ENCODE measurements around the gene DLG3.

Gene DLG3

GRCh38 chrX:70429759-70430158 lies 14.9 kb upstream of the DLG3 start:
- DNase-seq (no peak), ATAC-seq (ENCODE audit: insufficient read depth, low read depth) (no peak)
- Histone ChIP-seq H4K20me1 (ENCODE audit: insufficient read depth, low read length) (no peaks in the 10 kb centered on the region), H3K9me3 (ENCODE audit: insufficient read depth, low read length, severe bottlenecking) (no peaks in the 10 kb centered on the region), H3K9ac (ENCODE audit: low read depth, low read length) (no peak overlapping the region), H3K79me2 (ENCODE audit: insufficient read depth, low read length) (no peaks in the 10 kb centered on the region), H3K4me1 (ENCODE audit: insufficient read depth, low read length) (peaks cover 5% of the 10 kb centered on the region; the same call in 1 of the 2 replicates), H2AFZ (ENCODE audit: low read depth, low read length) (no peak overlapping the region), H3K4me2 (ENCODE audit: insufficient read depth, low read length) (no peak overlapping the region), H3K27me3 (ENCODE audit: insufficient read depth, low read length, poor library complexity) (peaks cover 4% of the 10 kb centered on the region), H3K4me3 (ENCODE audit: low read depth in 1 of 2, low read length in 2 of 2) (no peak overlapping the region), H3K36me3 (ENCODE audit: insufficient read depth, low read length) (no peaks in the 10 kb centered on the region), H3K27ac (ENCODE audit: low read length) (no peak overlapping the region)
- TF ChIP-seq EZH2 (IDR thresholded peaks at IDR 0.05; ENCODE audit: borderline replicate concordance, low read depth, low read length, severe bottlenecking): no peak
- TF ChIP-seq, protein P1, sequence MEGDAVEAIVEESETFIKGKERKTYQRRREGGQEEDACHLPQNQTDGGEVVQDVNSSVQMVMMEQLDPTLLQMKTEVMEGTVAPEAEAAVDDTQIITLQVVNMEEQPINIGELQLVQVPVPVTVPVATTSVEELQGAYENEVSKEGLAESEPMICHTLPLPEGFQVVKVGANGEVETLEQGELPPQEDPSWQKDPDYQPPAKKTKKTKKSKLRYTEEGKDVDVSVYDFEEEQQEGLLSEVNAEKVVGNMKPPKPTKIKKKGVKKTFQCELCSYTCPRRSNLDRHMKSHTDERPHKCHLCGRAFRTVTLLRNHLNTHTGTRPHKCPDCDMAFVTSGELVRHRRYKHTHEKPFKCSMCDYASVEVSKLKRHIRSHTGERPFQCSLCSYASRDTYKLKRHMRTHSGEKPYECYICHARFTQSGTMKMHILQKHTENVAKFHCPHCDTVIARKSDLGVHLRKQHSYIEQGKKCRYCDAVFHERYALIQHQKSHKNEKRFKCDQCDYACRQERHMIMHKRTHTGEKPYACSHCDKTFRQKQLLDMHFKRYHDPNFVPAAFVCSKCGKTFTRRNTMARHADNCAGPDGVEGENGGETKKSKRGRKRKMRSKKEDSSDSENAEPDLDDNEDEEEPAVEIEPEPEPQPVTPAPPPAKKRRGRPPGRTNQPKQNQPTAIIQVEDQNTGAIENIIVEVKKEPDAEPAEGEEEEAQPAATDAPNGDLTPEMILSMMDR (IDR thresholded peaks at IDR 0.05; ENCODE audit: borderline replicate concordance, extremely low read depth, low read length, poor library complexity, severe bottlenecking): no peak

DNA sequence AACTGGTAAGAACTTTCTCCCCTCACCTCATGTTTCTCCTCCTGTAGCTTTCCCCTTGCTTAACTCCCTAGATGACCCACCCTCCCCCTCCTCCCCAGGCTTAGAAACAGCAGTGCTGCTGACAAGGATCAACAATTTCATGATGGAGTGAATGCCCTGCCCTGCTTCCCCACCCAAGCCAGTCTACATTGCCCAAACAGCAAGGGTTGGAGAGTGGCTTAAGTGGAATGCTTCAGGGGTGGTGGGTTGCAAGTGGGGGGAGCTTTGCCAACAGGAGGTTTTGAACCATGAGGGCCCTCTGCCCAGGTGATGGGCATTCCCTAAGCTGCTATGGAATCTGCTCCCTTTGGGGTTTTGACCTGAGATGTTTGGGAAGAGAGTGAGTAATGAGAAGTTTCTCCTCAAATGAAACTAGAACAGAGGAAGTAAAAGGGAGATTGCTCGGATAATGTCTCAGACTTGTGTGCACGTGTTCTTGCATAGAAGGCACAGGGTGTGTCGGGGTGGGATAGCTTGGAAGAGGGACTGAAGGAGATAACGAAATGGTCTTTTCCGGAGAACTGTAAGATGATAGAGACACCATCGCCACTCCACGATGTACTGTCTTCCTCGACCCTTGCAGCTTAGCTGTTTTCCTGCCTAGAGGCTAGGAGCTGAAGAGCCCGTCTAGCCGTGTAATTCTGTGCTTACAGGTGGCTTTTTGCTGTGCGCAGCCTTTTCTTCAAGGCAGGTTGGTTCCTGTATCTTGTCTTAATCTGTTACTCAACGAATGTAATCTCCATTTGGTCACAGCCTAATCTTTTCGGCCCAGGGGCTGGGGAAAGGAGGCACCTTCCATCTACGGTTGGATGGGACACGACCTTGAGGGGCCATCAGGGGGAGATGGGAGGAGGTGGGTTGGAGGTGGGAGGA lies 11.4 kb upstream of the DLG3 start:
- no peaks in the 10 kb centered on the region for H4K20me1 ChIP-seq (ENCODE audit: insufficient read depth, low read length)
- no peaks in the 10 kb centered on the region for H3K79me2 ChIP-seq (ENCODE audit: insufficient read depth, low read length)
- H3K9ac ChIP-seq (ENCODE audit: low read depth, low read length): no peak overlapping the region
- H3K4me1 ChIP-seq (ENCODE audit: insufficient read depth, low read length): peaks cover 5% of the 10 kb centered on the region; the same call in 1 of the 2 replicates
- no peak for DNase-seq
- no peaks in the 10 kb centered on the region for H3K9me3 ChIP-seq (ENCODE audit: insufficient read depth, low read length, severe bottlenecking)
- no peak overlapping the region for H3K4me3 ChIP-seq (ENCODE audit: low read depth in 1 of 2, low read length in 2 of 2)
- TF ChIP-seq, protein P1 (IDR thresholded peaks at IDR 0.05; ENCODE audit: borderline replicate concordance, extremely low read depth, low read length, poor library complexity, severe bottlenecking): no peak
- TF ChIP-seq EZH2 (IDR thresholded peaks at IDR 0.05; ENCODE audit: borderline replicate concordance, low read depth, low read length, severe bottlenecking): no peak
- no peak overlapping the region for H3K27ac ChIP-seq (ENCODE audit: low read length)
- H3K36me3 ChIP-seq (ENCODE audit: insufficient read depth, low read length): no peaks in the 10 kb centered on the region
- no peak for ATAC-seq (ENCODE audit: insufficient read depth, low read depth)
- peaks cover 7% of the 10 kb centered on the region for H3K27me3 ChIP-seq (ENCODE audit: insufficient read depth, low read length, poor library complexity)
- no peak overlapping the region for H2AFZ ChIP-seq (ENCODE audit: low read depth, low read length)
- H3K4me2 ChIP-seq (ENCODE audit: insufficient read depth, low read length): 0 out of 2 replicates have a peak overlapping the region, but pooled peaks have one; percentile 56

- Histone ChIP-seq H3K36me3 (ENCODE audit: insufficient read depth, low read length) (no peaks in the 10 kb centered on the region), H3K4me2 (ENCODE audit: insufficient read depth, low read length) (peak overlapping the region; percentile 56), H3K4me1 (ENCODE audit: insufficient read depth, low read length) (peaks cover 5% of the 10 kb centered on the region; the same call in 1 of the 2 replicates), H2AFZ (ENCODE audit: low read depth, low read length) (peak overlapping the region; percentile 52; the same call in 1 of the 2 replicates), H3K27ac (ENCODE audit: low read length) (no peak overlapping the region), H4K20me1 (ENCODE audit: insufficient read depth, low read length) (no peaks in the 10 kb centered on the region), H3K9ac (ENCODE audit: low read depth, low read length) (no peak overlapping the region), H3K79me2 (ENCODE audit: insufficient read depth, low read length) (no peaks in the 10 kb centered on the region), H3K4me3 (ENCODE audit: low read depth in 1 of 2, low read length in 2 of 2) (peak overlapping the region in 1 of 2 experiments; percentile 42; a peak in 2 of 4 replicates), H3K27me3 (ENCODE audit: insufficient read depth, low read length, poor library complexity) (peaks cover 7% of the 10 kb centered on the region), H3K9me3 (ENCODE audit: insufficient read depth, low read length, severe bottlenecking) (no peaks in the 10 kb centered on the region)
- ATAC-seq (ENCODE audit: insufficient read depth, low read depth): peak; percentile 75
- DNase-seq: peak; percentile 42
- no peak for TF ChIP-seq EZH2 (IDR thresholded peaks at IDR 0.05; ENCODE audit: borderline replicate concordance, low read depth, low read length, severe bottlenecking)
- TF ChIP-seq, protein P1 (IDR thresholded peaks at IDR 0.05; ENCODE audit: borderline replicate concordance, extremely low read depth, low read length, poor library complexity, severe bottlenecking): peak; percentile 65
Measured at GRCh38 chrX:70433848-70434351, 10.7 kb upstream of the DLG3 start.
